AG09319 (cell line): ENCODE results near the gene PARD3.
"Not testable (repeated sequence)": the region's sequence is repeated elsewhere in the genome, so short reads cannot be mapped to it uniquely, and the experiment has no call there.

Experiments used
- DNase-seq: peaks from one replicate; pipeline ENCODE4 v3.0.0-alpha.2; 2010; ENCODE audit warnings: low read depth; ENCODE audit errors: extremely low read depth
- TF ChIP-seq, protein P1 (sequence below): IDR thresholded peaks from 2 replicates; pipeline ENCODE4 v1.5.1; 2011; ENCODE audit warnings: low read depth, mild to moderate bottlenecking, inconsistent platforms, low read length, moderate library complexity

The PARD3 gene

DNA sequence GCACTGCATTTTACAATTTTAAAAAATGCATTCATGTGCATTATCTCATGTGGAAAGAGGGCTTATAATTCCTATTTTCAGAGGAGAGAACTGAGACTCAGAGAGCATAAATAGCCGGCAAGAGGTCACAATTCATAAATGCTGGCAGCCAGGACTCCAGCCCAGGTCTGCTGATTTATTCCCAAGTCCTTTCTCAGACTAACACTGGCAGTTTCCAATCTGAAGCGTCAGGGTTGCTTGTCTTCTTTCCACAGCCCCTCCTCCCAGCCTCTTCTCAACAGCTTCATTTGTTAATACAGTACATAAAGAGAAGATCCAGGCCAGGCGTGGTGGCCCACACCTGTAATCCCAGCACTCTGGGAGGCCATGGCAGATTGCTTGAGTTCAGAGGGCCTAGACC, 108.9 kb downstream of the PARD3 start:
- TF ChIP-seq, protein P1, sequence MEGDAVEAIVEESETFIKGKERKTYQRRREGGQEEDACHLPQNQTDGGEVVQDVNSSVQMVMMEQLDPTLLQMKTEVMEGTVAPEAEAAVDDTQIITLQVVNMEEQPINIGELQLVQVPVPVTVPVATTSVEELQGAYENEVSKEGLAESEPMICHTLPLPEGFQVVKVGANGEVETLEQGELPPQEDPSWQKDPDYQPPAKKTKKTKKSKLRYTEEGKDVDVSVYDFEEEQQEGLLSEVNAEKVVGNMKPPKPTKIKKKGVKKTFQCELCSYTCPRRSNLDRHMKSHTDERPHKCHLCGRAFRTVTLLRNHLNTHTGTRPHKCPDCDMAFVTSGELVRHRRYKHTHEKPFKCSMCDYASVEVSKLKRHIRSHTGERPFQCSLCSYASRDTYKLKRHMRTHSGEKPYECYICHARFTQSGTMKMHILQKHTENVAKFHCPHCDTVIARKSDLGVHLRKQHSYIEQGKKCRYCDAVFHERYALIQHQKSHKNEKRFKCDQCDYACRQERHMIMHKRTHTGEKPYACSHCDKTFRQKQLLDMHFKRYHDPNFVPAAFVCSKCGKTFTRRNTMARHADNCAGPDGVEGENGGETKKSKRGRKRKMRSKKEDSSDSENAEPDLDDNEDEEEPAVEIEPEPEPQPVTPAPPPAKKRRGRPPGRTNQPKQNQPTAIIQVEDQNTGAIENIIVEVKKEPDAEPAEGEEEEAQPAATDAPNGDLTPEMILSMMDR, result no peak
- DNase-seq, result no peak

DNA sequence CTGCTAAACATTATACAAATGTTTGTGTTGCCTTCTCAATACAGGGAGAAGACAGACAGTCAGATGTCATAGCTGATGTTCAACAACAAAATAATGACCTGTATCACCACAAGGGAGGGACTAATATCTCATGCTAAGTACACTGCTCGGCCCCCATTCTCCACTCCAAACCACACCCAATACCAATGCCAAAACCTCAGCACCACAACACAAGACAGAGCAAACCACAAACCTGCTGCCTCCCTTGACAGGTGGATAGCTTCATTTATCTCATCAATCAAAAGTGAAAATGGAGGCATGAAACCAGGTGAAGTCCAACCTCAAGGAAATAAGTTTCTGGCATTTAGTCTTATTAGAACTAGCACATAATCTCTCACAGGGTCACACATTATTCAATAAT, 109.5 kb downstream of the PARD3 start:
- TF ChIP-seq, protein P1, result no peak
- DNase-seq, result no peak

DNA sequence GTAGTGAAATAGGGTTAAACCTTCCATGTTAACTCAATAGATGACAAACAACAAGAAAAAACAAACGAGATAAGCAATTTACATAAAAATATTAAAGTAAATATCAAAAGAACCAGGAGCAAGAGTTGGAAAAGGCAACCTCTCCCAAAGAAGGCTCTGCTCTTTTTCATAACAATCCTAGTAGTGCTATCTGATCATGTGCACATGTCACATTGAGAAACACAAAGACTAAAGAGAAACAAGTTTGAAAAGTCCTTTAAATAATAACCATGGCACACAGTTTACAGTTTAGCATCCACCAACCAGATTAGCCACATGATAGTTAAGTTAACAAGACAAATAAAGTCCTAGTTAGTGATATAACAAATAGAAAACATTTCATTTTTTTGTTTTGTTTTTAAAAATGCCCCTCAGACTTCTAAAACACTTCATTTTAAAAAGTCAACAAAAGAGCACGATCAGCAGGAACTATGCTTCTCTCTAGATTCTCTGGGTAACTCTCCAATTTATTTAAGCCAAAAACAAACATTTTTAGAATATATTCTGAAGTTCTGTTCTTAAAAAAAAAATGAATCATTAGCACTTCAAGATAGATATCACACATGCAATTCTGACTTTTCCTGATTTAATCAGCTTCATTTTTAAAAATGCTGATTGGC, 110.4 kb downstream of the PARD3 start:
- TF ChIP-seq, protein P1, result no peak
- DNase-seq, result no peak

DNA sequence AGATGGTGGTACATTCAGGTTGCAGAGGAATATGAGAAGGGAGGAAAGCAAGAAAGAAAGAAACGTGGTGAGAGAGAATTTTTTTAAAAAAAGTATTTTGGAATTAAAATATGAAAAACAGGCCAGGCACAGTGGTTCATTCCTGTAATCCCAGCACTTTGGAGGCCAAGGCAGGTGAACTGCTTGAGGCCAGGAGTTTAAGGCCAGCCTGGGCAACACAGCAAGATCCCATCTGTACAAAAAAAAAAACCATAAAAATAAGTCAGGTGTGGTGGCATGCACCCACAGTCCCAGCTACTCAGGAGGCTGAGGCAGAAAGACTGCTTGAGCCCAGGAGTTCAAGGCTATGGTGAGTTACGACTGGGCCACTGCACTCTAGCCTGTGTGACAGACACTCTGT, 112.1 kb downstream of the PARD3 start:
- no peak for DNase-seq
- TF ChIP-seq, protein P1, result no peak

DNA sequence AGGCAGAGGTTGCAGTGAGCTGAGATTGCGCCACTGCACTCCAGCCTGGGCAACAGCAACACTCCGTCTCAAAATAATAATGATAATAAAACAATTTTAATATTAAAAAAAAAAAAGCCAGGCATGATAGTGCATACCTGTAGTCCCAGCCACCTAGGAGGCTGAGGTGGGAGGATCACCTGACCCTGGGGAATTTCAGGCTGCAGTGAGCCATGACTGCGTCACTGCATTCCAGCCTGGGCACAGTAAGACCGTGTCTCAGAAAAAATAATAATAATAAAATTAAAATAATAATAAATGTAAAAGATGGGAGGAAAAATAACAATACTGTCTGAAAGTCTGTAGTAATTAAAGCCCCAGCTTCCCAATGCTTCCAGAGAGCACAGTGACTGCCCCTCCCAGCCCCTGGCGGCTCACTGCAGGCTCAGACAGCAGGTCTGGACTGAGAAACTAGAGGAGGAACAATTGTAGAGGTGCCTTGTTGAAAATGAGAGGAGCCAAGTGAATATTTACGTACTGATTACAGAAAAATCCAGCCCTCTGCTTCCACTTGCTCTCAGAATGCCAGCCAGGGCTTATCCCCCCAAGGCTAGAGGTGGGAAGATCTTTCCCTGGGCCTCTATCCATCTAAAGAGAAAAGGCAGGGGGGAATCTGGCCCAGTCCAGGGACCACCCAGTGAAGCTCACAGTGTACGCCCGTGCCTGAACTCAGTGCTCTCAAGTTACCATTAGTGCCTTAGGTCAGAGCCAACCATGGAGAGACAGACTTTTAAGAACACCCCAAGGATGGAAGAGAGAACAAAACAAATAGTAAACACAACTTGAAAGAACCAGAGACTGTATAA, 112.8 kb downstream of the PARD3 start:
- no peak for DNase-seq
- TF ChIP-seq, protein P1, result no peak

DNA sequence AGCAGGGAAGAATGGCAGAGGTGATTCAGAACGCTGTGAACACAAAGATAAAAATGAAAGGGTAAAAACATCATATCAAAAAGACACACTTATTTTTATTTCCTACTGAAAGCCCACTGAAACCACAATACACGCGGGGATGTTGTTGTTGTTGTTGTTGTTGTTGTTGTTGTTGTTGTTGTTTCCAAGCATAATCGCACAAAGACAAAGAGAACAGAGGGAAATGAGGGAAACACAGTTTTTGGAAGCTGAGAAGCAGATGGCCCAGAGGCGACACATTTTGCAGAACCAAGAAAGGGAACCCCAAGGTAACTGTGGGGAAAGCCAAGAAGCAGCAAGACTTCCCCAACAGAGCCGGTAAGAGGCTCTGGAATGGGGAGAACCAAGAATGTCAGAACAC, 113.9 kb downstream of the PARD3 start:
- TF ChIP-seq, protein P1, result no peak
- DNase-seq, result no peak

DNA sequence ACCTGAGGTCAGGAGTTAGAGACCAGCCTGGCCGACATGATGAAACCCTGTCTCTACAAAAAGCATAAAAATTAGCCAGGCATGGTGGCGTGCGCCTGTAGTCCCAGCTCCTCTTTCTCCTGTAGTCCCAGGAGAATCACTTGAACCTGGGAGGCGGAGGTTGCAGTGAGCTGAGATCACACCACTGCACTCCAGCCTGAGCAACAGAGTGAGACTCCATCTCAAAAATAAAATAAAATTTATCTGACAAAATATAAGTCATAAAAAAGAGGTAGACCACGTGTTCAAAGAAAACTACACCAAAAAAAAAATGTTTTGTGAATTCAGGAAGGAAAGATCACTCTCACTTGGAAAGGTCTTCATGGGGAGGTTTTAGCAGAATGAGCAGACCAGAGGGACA, 114.3 kb downstream of the PARD3 start:
- not testable (repeated sequence) for DNase-seq
